Upper lobe of right lung (tissue), 1 donor: ENCODE measurements around the gene INHBE. TPM values are rescaled to one million over a fixed set of nuclear protein-coding genes. Genes with fewer than 3 reads are reported as not detected.
A peak's percentile ranks its signal among the peaks of the same experiment; 100 is the strongest.

ENCODE experiments used
- ATAC-seq: fragments of 200-7000 bp; cut with Tn5 transposase; one replicate; pipeline ENCODE4 v1.9.1; 2020; ENCODE audit warnings: mild to moderate bottlenecking, moderate library complexity
- DNase-seq: peaks from one replicate; pipeline ENCODE4 v3.0.0-alpha.2; 2020
- H3K27ac ChIP-seq: fragments of 200-600 bp; one replicate; pipeline ENCODE4 v1.8.0; 2022
- H3K27me3 ChIP-seq: fragments of 200-600 bp; one replicate; pipeline ENCODE4 v1.8.0; 2022; ENCODE audit warnings: mild to moderate bottlenecking
- H3K36me3 ChIP-seq: fragments of 200-600 bp; one replicate; pipeline ENCODE4 v1.8.0; 2022
- H3K4me1 ChIP-seq: fragments of 200-600 bp; one replicate; pipeline ENCODE4 v1.8.0; 2022
- H3K4me3 ChIP-seq: fragments of 200-600 bp; one replicate; pipeline ENCODE4 v1.8.0; 2022; ENCODE audit warnings: mild to moderate bottlenecking
- H3K9me3 ChIP-seq: fragments of 200-600 bp; one replicate; pipeline ENCODE4 v1.8.0; 2022
- CTCF ChIP-seq: fragments of 200-600 bp; IDR thresholded peaks from one replicate; pipeline ENCODE4 v1.8.0; 2022; ENCODE audit warnings: antibody characterized with exemption
- intact Hi-C: fragments of 100-400 bp; cut with DNase I; formaldehyde crosslinking; loops from one replicate; pipeline ENCODE4 v1.11.0; 2022
- total RNA-seq: library from RNA; stranded (reverse); fragmentation: NEBNext Ultra II Directional; extraction: Animal tissue kit (Norgen Biotek cat#: 25700); gene quantifications from one replicate; pipeline ENCODE4 v1.2.1, GENCODE V29; 2021
- donor health status: DM: no; HTN: yes; CAD: no; lungs with severe emphysema.

Gene INHBE
- total RNA-seq, 1 donor from 2014 or later = not detected

- ATAC-seq (peak; percentile 98), DNase-seq (peak; percentile 99)
- Histone ChIP-seq H3K4me1 (peaks cover 9% of the 10 kb centered on the region), H3K36me3 (no peaks in the 10 kb centered on the region), H3K9me3 (no peaks in the 10 kb centered on the region), H3K27ac (peak within 1 kb of the TSS; percentile 85), H3K4me3 (peak within 1 kb of the TSS; percentile 75), H3K27me3 (no peaks in the 10 kb centered on the region)
- no peak for TF ChIP-seq CTCF
- intact Hi-C loops = no loop called here
Measured at GRCh38 chr12:57430931-57431566, 24.1 kb upstream of the INHBE start, which contains the start of gene R3HDM2. Gene R3HDM2, minus strand, starts transcription at chr12:57431043. Its CDS starts 120,615 bp downstream, at chr12:57310428.

GRCh38 chr12:57431654-57432188, 23.4 kb upstream of the INHBE start:
- no peaks in the 10 kb centered on the region for H3K9me3 ChIP-seq
- H3K36me3 ChIP-seq = no peaks in the 10 kb centered on the region
- H3K27me3 ChIP-seq = no peaks in the 10 kb centered on the region
- intact Hi-C loops = no loop called here
- H3K4me1 ChIP-seq = peaks cover 9% of the 10 kb centered on the region
- peak overlapping the region; percentile 85 for H3K27ac ChIP-seq
- ATAC-seq = no peak
- DNase-seq = no peak
- H3K4me3 ChIP-seq = peak overlapping the region; percentile 75
- TF ChIP-seq CTCF = no peak

GRCh38 chr12:57433370-57433769, 21.7 kb upstream of the INHBE start:
- Histone ChIP-seq H3K4me3 (no peak overlapping the region), H3K27me3 (no peaks in the 10 kb centered on the region), H3K27ac (no peak overlapping the region), H3K4me1 (peaks cover 9% of the 10 kb centered on the region), H3K36me3 (no peaks in the 10 kb centered on the region), H3K9me3 (no peaks in the 10 kb centered on the region)
- intact Hi-C loops = no loop called here
- DNase-seq (no peak), ATAC-seq (no peak)
- TF ChIP-seq CTCF = no peak

GRCh38 chr12:57434517-57435223, 20.4 kb upstream of the INHBE start, which contains the start of gene INHBC:
Gene INHBC, plus strand, starts transcription at chr12:57434784. Its CDS starts 103 bp downstream, at chr12:57434887.
- peaks cover 6% of the 10 kb centered on the region for H3K4me1 ChIP-seq
- no peaks in the 10 kb centered on the region for H3K9me3 ChIP-seq
- no peak for TF ChIP-seq CTCF
- ATAC-seq = no peak
- H3K27ac ChIP-seq = no peak within 1 kb of the TSS
- no peaks in the 10 kb centered on the region for H3K36me3 ChIP-seq
- DNase-seq = no peak
- intact Hi-C loops = no loop called here
- H3K4me3 ChIP-seq = no peak within 1 kb of the TSS
- H3K27me3 ChIP-seq = no peaks in the 10 kb centered on the region

- Histone ChIP-seq H3K4me1 (peaks cover 6% of the 10 kb centered on the region), H3K9me3 (no peaks in the 10 kb centered on the region), H3K36me3 (no peaks in the 10 kb centered on the region), H3K27ac (no peak overlapping the region), H3K4me3 (no peak overlapping the region), H3K27me3 (no peaks in the 10 kb centered on the region)
- TF ChIP-seq CTCF = no peak
- intact Hi-C loops = no loop called here
- DNase-seq = no peak
- no peak for ATAC-seq
Measured at GRCh38 chr12:57435293-57435692, 19.8 kb upstream of the INHBE start.
